BJ (cell line): Measurements from ENCODE around the gene CELF6. TPM values are rescaled to one million over a fixed set of nuclear protein-coding genes. Genes with fewer than 3 reads are reported as not detected.

Experiments used
- CTCF ChIA-PET: fragments of 350-600 bp; formaldehyde crosslinking; extraction: SDS; loops from one replicate; lab custom pipeline; 2021; ENCODE audit warnings: antibody characterized with exemption, inconsistent platforms; lab: Yijun Ruan, JAX
- POLR2A ChIA-PET: fragments of 300-600 bp; sonication (Branson Sonifier 250); formaldehyde crosslinking; extraction: SDS; loops from one replicate; lab custom pipeline; 2021; ENCODE audit warnings: antibody characterized with exemption; lab: Charles Lee
- DNase-seq: peaks from one replicate; pipeline ENCODE4 v3.0.0-alpha.2; 2011; ENCODE audit warnings: low read depth
- H3K27me3 ChIP-seq: 2 replicates; pipeline ENCODE4 v1.6.0; 2011; ENCODE audit warnings: low read length; ENCODE audit not compliant: control insufficient read depth, insufficient read depth
- H3K36me3 ChIP-seq: 2 replicates; pipeline ENCODE4 v1.5.1; 2011; ENCODE audit warnings: low read length; ENCODE audit not compliant: control insufficient read depth, insufficient read depth
- H3K4me3 ChIP-seq: 2 replicates; pipeline ENCODE4 v1.5.1; 2011; ENCODE audit warnings: low read depth, mild to moderate bottlenecking, control low read depth, low read length
- polyA plus RNA-seq: library from polyadenylated mRNA; depleted of rRNA; stranded (reverse); fragments of >200 nt; gene quantifications from 2 replicates; pipeline ENCODE4 v1.2.3, GENCODE V29; 2011
- TF ChIP-seq, protein P1 (sequence below): IDR thresholded peaks from 2 replicates; pipeline ENCODE4 v1.5.1; 2011; ENCODE audit warnings: low read depth, mild to moderate bottlenecking, control low read depth, inconsistent platforms, low read length, moderate library complexity; ENCODE audit not compliant: insufficient read depth

CELF6 gene
- polyA plus RNA-seq, 1 experiment, result 0.12 TPM

DNA sequence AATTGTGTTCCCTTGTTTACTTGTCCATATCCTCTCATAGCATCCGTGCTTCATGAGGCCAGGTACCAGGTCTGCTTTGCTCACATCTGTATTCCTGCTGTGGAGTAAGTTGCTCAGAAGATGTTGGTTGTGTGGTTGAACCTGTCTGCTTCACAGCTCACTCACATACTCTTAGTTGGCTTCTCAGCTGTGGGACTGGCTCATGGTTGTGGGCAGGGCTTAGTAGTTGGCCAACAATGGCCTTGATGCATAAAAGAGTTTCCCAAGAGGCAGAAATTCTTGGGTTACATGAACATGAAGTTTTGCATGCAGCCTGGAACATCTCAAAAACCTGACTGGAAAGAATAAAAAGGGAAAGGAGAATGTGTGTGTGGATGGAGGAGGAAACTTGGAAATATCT lies 17.0 kb downstream of the CELF6 start:
- H3K4me3 ChIP-seq, result no peak overlapping the region
- ChIA-PET POLR2A (no interaction called here), CTCF (interaction anchor here (1.3 kb wide), 1 partner anchor 10 kb away, joined by 5 read pairs; no protein-coding TSS in a partner anchor)
- DNase-seq, result no peak
- TF ChIP-seq, protein P1, sequence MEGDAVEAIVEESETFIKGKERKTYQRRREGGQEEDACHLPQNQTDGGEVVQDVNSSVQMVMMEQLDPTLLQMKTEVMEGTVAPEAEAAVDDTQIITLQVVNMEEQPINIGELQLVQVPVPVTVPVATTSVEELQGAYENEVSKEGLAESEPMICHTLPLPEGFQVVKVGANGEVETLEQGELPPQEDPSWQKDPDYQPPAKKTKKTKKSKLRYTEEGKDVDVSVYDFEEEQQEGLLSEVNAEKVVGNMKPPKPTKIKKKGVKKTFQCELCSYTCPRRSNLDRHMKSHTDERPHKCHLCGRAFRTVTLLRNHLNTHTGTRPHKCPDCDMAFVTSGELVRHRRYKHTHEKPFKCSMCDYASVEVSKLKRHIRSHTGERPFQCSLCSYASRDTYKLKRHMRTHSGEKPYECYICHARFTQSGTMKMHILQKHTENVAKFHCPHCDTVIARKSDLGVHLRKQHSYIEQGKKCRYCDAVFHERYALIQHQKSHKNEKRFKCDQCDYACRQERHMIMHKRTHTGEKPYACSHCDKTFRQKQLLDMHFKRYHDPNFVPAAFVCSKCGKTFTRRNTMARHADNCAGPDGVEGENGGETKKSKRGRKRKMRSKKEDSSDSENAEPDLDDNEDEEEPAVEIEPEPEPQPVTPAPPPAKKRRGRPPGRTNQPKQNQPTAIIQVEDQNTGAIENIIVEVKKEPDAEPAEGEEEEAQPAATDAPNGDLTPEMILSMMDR, result no peak
- H3K27me3 ChIP-seq, result no peaks in the 10 kb centered on the region
- no peaks in the 10 kb centered on the region for H3K36me3 ChIP-seq

DNA sequence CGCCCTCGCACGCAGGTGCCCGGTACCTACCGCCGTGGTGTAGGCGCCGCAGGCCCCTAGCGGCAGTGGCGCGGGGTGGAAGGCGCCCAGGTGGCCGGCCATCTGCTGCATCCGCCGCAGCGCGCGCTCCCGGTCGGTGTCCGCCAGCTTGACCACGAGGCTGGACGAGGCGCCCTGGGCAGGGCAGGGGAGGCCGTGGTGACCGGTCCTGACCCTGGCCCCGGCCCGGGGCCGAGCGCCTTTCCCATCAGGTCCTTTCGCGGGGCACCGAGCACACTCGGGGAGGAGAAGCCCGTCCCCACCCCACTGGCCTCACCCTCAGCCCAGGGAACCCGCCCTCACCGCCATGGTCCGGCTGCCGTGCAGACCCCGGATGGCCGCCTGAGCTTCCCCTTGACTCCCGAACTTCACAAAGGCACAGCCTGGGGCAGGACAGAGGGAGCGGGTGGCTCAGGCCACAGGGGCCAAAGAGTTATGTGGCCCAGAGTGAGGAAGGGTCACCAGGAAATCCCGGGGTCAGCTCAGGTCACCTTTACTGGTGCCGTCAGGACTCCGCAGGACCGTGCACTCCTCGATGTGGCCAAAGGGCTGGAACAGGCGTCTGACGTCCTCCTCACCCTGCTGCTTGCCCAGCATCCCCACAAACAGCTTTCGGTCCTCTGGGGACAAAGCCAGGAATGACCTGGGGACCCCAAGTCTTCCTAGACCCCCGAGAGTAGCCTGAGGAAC lies 30.2 kb downstream of the CELF6 start:
- DNase-seq, result no peak
- TF ChIP-seq, protein P1, result no peak
- POLR2A ChIA-PET, result no interaction called here
- Histone ChIP-seq H3K27me3 (peaks cover 3% of the 10 kb centered on the region; the same call in 1 of the 2 replicates), H3K4me3 (no peak overlapping the region), H3K36me3 (no peaks in the 10 kb centered on the region)
- CTCF ChIA-PET, result no interaction called here

DNA sequence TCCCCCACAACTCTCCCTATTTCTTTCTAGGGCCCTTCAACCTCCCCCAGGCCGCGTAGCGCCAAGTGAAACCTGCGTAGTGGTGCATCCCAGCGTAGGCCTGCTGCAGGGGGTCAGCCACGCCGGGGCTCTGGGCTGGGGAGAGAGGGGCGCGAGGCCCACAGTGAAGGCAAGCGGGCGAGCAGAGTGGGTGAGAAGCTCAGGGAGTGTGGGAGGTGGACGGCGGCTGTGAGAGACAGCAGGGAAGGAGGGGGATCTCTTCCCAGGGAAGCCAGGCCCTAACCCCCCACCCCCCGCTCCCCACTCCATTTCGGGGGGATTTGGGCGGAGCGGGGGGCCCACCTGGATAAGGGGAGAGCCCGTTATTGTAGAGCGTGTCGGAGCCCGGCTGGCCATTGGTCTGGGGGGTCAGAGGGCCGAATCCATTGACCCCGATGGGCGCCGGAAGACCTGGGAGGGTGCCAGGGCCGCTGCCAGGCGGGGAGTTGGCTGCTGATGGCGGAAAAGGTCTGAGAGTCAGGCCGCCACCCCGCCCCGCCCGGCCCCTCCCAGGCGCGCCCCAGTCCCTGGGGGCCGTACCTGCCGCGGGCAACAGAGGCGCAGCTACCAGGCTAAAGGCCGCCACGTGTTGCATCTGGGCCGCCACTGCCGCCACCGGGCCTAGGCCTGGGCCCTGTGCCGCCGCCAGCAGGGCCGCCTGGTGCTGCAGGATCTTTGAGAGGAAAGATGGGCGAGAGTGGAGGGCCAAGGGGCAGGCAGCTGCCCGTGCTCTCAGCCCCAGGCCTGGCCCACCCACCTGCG lies 31.0 kb downstream of the CELF6 start:
- Histone ChIP-seq H3K27me3 (peaks cover 3% of the 10 kb centered on the region; the same call in 1 of the 2 replicates), H3K4me3 (no peak overlapping the region), H3K36me3 (no peaks in the 10 kb centered on the region)
- CTCF ChIA-PET, result no interaction called here
- POLR2A ChIA-PET, result no interaction called here
- no peak for DNase-seq
- TF ChIP-seq, protein P1, result no peak

DNA sequence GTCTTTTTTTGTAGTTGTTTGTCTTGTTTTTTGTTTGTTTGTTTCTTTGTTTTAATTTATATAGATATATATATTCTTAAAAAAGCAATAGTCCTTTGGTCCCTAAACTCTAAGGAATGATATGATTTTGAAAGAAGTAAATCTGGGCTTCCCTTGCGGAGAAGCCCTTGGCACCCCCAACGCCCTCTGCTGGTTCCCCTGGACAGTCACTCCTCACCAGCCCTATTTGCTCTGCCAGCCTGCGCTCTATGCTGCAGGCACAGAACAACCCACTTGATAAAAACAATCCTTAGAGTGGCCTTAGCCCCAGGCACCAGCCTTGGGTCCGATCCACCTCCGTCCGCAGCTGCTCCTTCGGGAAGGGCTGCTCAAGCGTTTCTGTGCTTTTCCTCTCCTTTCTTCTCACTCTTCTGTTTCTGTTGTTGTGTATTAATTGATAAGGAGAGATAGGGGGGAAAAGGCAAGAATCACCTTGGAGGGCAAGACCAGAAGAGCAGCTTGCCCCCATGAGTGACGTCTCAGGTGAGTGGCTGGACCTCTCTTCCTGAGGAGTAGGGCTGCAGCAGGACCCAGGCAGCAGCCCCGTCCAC lies 33.9 kb downstream of the CELF6 start:
- no peak for DNase-seq
- ChIA-PET CTCF (interaction anchor here (0.9 to 2.7 kb wide), 2 partner anchors 12 to 27 kb away, joined by 3 to 16 read pairs; no protein-coding TSS in a partner anchor), POLR2A (no interaction called here)
- Histone ChIP-seq H3K36me3 (no peaks in the 10 kb centered on the region), H3K4me3 (no peak overlapping the region), H3K27me3 (no peaks in the 10 kb centered on the region; the same call in 1 of the 2 replicates)
- TF ChIP-seq, protein P1, result peak; percentile 61

DNA sequence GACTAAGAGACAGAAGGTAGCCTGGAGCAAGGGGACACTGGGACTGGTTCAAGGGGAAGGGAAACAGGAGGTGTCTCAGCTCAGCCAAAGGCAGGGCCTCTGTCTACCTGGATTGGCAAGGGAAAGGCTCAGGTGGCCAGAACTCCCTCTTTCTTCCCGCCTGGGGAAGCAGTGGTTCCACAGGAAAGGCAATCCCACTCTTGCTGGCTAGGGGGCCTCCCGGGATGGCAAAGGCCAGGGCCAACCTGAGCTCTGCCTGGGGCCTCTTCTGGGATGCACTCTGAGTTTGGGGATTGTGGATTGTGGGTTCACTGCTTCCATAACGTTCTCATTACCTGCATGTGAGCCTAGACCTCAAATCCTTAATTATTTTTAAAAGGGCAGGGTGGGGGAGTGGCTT lies 34.6 kb downstream of the CELF6 start:
- no peak for DNase-seq
- Histone ChIP-seq H3K36me3 (no peaks in the 10 kb centered on the region), H3K4me3 (no peak overlapping the region), H3K27me3 (no peaks in the 10 kb centered on the region; the same call in 1 of the 2 replicates)
- ChIA-PET CTCF (interaction anchor here (1.4 to 2.7 kb wide), 2 partner anchors 11 to 85 kb away, joined by 5 to 16 read pairs; no protein-coding TSS in a partner anchor), POLR2A (no interaction called here)
- TF ChIP-seq, protein P1, result no peak
